ENCODE data around the gene CALN1. TPM values are rescaled to one million over a fixed set of nuclear protein-coding genes. Genes with fewer than 3 reads are reported as not detected.

The CALN1 gene
- polyA plus RNA-seq, 1 donor from 2014 or later = 7.8 TPM

DNA sequence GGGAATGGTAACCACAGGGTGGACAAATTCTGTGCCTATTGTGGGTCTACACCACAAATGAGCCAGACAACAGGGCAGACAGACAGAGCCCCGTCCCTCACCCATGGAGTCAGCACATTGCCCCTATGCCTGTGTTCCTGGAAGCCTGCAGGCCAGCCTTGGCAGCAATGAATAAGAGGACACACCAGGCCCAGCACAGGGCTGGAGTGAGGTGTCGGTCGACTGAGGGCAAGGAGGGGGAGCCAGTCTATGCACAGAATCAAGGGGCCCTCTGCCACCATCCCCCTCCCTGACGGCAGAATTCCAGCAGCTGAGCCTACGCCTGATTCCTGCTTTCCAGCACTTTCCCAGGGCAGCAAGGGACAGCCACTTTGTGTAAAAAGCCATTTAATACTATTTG, 98.2 kb downstream of the CALN1 start:
- no peak overlapping the region for H3K4me2 ChIP-seq (ENCODE audit: low read length)
- no peak overlapping the region for H3K4me3 ChIP-seq (ENCODE audit: low read length)
- H2AFZ ChIP-seq (ENCODE audit: low read depth, low read length) = no peak overlapping the region
- H3K9me3 ChIP-seq (ENCODE audit: low read length) = no peaks in the 10 kb centered on the region
- no peak overlapping the region for H3K9ac ChIP-seq (ENCODE audit: low read length)
- no peaks in the 10 kb centered on the region for H4K20me1 ChIP-seq (ENCODE audit: insufficient read depth)
- H3F3A ChIP-seq (ENCODE audit: insufficient read depth, low read length, poor library complexity, severe bottlenecking) = no peaks in the 10 kb centered on the region
- no peak overlapping the region for H3K27ac ChIP-seq (ENCODE audit: low read length)
- no peaks in the 10 kb centered on the region for H3K9me2 ChIP-seq (ENCODE audit: insufficient read depth, low read length)
- no peaks in the 10 kb centered on the region for H3K79me2 ChIP-seq (replicated peaks; ENCODE audit: insufficient read depth, low read length)
- TF ChIP-seq TAF1 (IDR thresholded peaks at IDR 0.05; ENCODE audit: low read depth) = no peak
- no peak for TF ChIP-seq REST (IDR thresholded peaks at IDR 0.05; ENCODE audit: borderline replicate concordance)
- no peak for TF ChIP-seq EP300 (conservative IDR thresholded peaks at IDR 0.05; ENCODE audit: poor library complexity, severe bottlenecking)
- TF ChIP-seq POLR2AphosphoS5 (IDR thresholded peaks at IDR 0.05) = no peak
- TF ChIP-seq EZH2 (IDR thresholded peaks at IDR 0.05; ENCODE audit: borderline replicate concordance, insufficient read depth, low read length, poor library complexity, severe bottlenecking) = no peak
- no peak for TF ChIP-seq RAD21 (conservative IDR thresholded peaks at IDR 0.05)
- TF ChIP-seq, protein P1, sequence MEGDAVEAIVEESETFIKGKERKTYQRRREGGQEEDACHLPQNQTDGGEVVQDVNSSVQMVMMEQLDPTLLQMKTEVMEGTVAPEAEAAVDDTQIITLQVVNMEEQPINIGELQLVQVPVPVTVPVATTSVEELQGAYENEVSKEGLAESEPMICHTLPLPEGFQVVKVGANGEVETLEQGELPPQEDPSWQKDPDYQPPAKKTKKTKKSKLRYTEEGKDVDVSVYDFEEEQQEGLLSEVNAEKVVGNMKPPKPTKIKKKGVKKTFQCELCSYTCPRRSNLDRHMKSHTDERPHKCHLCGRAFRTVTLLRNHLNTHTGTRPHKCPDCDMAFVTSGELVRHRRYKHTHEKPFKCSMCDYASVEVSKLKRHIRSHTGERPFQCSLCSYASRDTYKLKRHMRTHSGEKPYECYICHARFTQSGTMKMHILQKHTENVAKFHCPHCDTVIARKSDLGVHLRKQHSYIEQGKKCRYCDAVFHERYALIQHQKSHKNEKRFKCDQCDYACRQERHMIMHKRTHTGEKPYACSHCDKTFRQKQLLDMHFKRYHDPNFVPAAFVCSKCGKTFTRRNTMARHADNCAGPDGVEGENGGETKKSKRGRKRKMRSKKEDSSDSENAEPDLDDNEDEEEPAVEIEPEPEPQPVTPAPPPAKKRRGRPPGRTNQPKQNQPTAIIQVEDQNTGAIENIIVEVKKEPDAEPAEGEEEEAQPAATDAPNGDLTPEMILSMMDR (IDR thresholded peaks at IDR 0.05; ENCODE audit: poor library complexity, severe bottlenecking) = no peak
- no peak for TF ChIP-seq MXI1 (conservative IDR thresholded peaks at IDR 0.05; ENCODE audit: poor library complexity, severe bottlenecking)
- TF ChIP-seq SMC3 (conservative IDR thresholded peaks at IDR 0.05; ENCODE audit: poor library complexity) = no peak
- no peaks in the 10 kb centered on the region for H3K27me3 ChIP-seq (ENCODE audit: insufficient read depth, low read depth, low read length)
- H3K36me3 ChIP-seq (ENCODE audit: insufficient read depth, low read length) = no peaks in the 10 kb centered on the region

DNA sequence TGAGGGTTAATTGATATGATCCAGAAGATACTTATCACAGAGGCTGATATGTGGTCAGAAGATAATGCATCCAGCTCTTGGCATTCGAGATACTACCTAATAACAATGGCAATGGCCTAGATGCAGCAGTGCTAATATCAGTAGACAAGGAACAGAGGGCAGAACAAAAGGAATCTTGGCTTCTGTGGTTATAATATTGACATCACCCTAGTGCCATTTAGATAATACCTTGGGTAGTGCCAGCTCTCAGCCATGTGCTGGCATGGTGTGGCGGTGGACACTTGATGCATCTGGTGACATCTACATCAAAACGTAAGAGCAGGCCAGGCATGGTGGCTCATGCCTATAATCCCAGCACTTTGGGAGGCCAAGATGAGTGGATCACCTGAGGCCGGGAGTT, 101.8 kb downstream of the CALN1 start:
- Histone ChIP-seq H3K9me2 (ENCODE audit: insufficient read depth, low read length) (no peaks in the 10 kb centered on the region), H4K20me1 (ENCODE audit: insufficient read depth) (no peaks in the 10 kb centered on the region), H3F3A (ENCODE audit: insufficient read depth, low read length, poor library complexity, severe bottlenecking) (no peaks in the 10 kb centered on the region), H3K9me3 (ENCODE audit: low read length) (no peaks in the 10 kb centered on the region), H3K9ac (ENCODE audit: low read length) (no peak overlapping the region), H3K27me3 (ENCODE audit: insufficient read depth, low read depth, low read length) (no peaks in the 10 kb centered on the region), H3K4me2 (ENCODE audit: low read length) (no peak overlapping the region), H3K36me3 (ENCODE audit: insufficient read depth, low read length) (no peaks in the 10 kb centered on the region), H3K4me3 (ENCODE audit: low read length) (no peak overlapping the region), H3K79me2 (replicated peaks; ENCODE audit: insufficient read depth, low read length) (no peaks in the 10 kb centered on the region), H2AFZ (ENCODE audit: low read depth, low read length) (no peak overlapping the region), H3K27ac (ENCODE audit: low read length) (no peak overlapping the region)
- TF ChIP-seq MXI1 (conservative IDR thresholded peaks at IDR 0.05; ENCODE audit: poor library complexity, severe bottlenecking) = no peak
- TF ChIP-seq RAD21 (conservative IDR thresholded peaks at IDR 0.05) = no peak
- TF ChIP-seq EP300 (conservative IDR thresholded peaks at IDR 0.05; ENCODE audit: poor library complexity, severe bottlenecking) = no peak
- TF ChIP-seq, protein P1 (IDR thresholded peaks at IDR 0.05; ENCODE audit: poor library complexity, severe bottlenecking) = no peak
- no peak for TF ChIP-seq TAF1 (IDR thresholded peaks at IDR 0.05; ENCODE audit: low read depth)
- no peak for TF ChIP-seq POLR2AphosphoS5 (IDR thresholded peaks at IDR 0.05)
- no peak for TF ChIP-seq SMC3 (conservative IDR thresholded peaks at IDR 0.05; ENCODE audit: poor library complexity)
- no peak for TF ChIP-seq EZH2 (IDR thresholded peaks at IDR 0.05; ENCODE audit: borderline replicate concordance, insufficient read depth, low read length, poor library complexity, severe bottlenecking)
- no peak for TF ChIP-seq REST (IDR thresholded peaks at IDR 0.05; ENCODE audit: borderline replicate concordance)

All from neural cell (in vitro differentiated cells).